GM21723 (cell line): ENCODE results near the gene TMEM233.
"Not testable (repeated sequence)": the region's sequence is repeated elsewhere in the genome, so short reads cannot be mapped to it uniquely, and the experiment has no call there.

Experiments used
- ATAC-seq: cut with Tn5 transposase; IDR thresholded peaks from one replicate; pipeline ENCODE4 v1.9.1; 2021; ENCODE audit warnings: mild to moderate bottlenecking, moderate library complexity; ENCODE audit not compliant: unreplicated experiment

Gene TMEM233

DNA sequence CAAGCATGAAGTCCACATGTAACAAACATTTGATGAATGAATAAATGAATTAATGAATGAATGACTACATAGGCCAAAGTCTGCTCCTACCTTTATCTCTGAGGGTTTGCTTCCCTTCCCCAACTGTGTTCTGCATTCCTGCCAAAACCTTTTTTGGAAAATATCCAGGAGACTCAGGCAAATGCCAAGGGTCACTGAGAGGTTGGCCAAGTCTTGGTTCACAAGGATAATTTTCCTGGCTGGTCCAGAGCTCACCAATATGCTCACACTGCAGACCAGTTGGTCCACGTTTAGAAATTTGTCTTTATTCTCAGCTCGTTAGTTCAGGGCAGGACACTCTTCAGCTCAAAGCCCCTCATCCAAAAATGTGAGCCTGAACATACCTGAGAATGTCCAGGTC lies 10.2 kb downstream of the TMEM233 start:
- ATAC-seq, result no peak

DNA sequence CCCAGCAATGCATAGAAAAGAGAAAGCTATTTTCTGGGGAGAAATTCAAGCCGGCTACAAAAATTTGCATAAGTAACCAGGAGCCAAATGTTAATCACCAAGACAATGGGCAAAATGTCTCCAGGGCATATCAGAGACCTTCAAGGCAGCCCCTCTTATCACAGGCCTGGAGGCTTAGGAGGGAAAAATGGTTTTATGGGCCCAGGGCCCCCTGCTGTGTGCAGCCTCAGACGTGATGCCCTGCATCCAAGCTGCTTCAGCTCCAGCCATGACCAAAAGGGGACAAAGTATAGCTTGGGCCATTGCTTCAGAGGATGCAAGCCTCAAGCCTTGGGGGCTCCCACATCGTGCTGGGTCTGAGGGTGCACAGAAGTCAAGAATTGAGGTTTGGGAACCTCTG lies 15.8 kb downstream of the TMEM233 start:
- ATAC-seq, result no peak

DNA sequence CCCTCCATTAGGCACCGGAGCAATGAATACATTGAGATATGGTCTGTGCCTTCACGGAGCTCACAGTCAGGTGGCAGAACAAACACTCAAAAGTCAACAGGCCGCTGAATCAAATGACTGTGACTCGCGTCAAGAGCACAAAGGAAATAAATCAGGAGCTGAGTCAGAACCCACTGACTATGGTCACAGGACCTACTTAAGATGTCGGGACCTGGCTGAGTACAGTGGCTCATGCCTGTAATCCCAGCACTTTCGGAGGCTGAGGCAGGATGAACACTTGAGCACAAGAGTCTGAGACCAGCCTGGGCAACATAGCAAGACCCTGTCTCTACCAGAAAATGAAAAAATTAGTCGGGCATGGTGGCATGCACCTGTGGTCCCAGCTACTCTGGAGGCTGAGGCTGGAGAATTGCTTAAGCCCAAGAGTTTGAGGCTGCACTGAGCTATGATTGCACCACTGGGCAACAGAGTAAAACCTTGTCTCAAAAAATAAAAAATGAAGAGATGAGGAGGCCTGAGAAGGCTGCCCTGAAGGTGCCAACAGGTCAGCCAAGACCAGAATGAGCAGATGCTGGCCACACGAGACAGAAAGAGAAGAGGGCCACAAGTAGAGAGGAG lies 19.9 kb downstream of the TMEM233 start:
- no peak for ATAC-seq

DNA sequence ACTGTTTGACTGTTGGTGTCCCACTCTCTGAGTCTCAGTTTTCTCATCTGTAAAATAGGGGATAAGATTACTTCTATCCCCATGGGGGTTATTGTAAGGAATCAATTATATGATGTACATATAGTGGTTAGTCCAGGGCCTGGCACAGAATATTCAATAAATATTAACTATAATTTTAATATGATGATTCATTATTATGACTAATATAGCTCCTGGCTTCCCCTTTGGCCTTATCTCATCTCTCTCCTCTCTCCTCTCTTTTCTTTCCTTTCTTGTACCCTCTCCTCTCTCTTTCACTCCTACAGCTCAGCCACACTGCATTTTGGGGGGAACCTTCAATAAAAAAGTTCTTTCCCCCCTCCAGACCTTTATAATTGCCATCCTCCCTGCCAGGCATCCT lies 21.1 kb downstream of the TMEM233 start:
- no peak for ATAC-seq

DNA sequence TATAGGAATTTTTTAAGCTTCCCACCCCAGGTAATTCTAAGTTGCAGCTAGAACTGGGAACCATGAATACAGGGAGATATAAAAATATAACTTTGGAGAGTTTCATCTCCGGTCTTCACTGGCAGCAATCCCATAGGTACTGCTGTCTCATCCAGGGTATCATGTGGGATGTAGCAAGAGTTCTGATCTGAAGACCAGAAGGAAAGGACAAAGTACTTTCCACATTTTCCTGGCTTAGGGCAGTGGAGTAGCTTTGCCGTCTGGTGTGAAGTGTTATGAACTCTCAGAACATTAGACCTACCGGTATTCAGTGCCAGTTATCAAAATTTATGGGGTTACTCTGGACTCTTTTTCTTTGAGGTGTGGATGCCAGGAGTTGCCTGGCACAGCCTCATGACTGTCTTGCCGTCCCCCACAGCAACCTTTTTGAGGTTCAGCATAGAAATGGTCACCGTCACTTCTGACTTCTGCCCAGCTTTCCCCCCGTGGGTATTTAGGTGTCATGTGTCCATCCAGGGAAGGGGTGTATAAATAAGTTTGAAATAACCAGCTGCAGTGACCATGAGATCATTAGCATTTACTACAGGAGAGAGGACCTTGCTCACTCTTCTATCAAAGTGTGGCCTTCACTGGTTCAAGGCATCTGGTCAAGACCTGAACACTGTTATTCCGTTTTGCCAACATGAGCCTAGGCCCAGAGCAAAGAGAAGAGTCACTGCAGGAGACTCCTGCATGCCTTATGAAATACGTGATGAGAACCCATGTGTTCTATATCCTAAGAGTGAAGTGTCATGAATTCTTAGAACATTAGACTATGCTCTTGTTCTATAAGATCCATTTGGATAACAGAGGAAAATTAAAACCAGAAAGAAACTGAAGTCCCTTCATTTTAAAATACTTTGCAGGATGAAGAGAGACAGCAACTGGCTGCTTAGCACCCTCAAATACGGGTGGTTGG lies 22.2 kb downstream of the TMEM233 start:
- no peak for ATAC-seq

DNA sequence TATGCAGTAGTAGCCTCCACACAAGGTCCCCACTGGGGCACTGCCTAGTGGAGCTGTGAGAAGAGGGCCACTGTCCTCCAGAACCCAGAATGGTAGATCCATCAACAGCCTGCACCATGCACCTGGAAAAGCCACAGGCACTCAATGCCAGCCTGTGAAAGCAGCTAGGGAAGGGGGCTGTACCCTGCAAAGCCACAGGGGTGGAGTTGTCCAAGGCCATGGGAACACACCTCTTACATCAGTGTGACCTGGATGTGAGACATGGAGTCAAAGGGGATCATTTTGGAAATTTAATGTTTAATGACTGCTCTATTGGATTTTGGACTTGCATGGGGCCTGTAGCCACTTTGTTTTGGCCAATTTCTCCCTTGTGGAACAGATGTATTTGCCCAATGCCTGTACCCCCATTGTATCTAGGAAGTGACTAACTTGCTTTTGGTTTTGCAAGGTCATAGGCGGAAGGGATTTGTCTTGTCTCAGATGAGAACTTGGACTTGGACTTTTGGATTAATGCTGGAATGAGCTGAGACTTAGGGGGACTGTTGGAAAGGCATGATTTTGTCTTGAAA lies 24.8 kb downstream of the TMEM233 start:
- ATAC-seq, result not testable (repeated sequence)

DNA sequence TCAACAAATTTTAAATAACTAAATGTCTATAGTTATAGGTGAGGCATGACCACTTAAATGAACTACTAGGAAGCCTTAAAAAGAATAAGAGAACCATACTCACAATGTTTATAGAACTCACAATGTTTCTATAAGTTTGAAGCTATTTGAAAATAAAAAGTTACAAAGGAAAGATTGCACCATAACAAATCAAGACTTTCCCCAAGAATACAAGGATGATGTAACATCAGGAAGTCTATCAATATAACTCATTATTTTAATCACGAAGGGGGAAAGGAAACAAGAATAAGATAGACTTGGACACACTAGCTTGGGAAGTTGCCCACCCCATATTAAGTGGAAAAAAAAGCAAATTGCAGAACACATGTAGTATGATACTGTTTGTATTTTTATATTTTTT lies 26.9 kb downstream of the TMEM233 start:
- ATAC-seq, result no peak

DNA sequence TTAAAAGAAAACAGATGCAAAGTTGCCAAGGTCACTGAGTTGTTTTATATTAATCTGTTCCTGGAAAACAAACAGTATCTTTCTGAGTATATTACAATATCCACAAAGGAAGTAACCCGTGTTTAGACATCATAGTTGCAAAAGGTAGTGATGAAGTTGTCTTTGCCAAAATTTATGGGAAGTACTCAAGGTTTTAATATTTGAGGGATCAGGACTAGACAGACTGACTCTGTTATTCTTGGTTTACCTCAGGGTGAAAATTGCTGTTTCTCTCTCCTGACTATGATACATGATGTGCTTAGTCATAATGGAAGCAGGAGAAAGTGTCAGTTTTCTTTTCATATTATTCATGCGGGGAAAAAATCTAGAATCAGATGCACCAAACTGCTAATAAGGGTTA lies 28.3 kb downstream of the TMEM233 start:
- no peak for ATAC-seq

DNA sequence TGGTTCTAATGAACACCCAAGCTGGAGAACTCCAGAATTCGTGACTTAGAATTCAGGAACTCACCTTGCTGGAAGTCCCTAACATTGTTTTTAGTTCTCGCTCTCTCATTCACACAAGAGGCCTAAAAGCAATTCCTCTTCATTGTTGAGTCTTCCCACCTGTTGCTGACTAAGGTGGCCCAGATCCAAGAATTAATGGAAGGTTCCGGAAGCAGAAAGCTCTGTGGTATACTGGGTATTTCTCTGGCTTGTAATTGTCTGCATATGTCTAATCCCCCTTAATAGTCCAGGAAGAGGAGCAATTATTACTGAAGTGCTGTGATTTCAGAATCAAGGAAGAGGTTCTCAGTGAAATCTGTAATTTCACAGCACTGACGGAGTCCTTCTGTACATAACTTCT lies 31.4 kb downstream of the TMEM233 start:
- ATAC-seq, result no peak

DNA sequence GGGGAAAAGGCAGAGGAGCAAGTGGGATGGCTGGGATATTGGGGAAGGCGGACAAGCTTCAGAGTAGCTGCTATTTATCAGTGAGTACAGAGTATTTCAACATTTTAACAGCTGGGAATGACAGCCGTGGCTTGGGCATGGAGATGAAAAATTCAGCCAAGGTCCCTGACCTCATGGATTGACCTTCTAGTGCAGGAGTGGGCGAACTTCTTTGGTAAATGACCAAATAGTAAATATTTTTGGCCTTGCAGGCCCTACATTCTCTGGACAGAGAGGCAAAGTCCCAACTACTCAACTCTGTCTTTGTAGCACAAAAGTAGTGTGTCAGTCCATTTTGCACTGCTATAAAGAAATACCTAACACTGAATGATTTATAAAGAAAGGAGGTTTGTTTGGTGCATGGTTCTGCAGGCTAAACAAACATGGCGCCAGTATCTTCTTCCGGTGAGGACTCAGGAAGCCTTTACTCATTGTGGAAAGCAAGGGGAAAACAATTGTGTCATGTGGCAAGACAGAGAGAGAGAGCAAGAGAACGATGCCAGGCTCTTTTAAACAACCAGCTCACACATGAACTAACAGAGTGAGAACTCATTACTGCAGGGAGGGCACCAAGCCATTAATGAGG lies 33.6 kb downstream of the TMEM233 start:
- no peak for ATAC-seq

DNA sequence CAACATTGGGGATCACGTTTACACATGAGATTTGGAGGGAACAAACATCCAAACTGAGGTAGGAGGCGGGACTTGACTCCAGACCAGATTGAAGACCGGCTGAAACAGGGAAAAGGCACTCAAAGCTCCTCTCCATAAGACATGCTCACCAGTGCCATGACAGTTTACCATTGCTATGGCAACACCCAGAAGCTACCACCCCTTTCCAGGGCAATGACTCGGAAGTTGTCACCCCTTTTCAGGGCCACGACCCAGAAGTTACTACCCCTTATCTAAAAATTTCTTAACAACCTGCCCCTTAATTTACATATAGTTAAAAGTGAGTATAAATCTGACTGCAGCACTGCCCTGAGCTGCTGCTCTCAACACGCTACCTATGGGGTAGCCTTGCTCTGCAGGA lies 34.1 kb downstream of the TMEM233 start:
- ATAC-seq, result no peak

DNA sequence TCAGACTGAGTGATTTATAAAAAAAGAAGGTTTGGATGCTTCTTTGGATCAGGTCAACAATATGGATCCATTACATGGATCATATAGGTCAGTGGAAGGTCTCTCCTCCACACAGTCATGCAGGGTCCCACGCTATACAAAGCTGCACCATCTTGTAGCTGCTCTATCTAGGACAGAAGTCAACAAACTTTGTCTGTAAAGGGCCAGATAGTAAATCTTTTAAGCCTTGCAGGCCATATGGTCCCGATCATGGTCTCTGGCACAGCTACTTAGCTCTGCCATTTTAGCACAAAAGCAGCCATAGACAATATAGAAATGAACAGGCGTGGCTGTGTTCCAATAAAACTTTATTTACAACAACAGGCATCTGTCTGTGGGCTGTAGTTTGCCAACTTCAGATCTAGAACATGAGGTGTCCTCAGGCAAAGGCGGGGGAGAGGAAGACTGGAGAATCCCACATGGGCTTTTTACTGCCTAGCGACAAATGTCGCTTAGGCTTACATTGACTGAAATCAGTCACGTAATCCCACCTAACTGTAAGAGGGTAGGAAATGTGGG lies 36.7 kb downstream of the TMEM233 start:
- no peak for ATAC-seq

DNA sequence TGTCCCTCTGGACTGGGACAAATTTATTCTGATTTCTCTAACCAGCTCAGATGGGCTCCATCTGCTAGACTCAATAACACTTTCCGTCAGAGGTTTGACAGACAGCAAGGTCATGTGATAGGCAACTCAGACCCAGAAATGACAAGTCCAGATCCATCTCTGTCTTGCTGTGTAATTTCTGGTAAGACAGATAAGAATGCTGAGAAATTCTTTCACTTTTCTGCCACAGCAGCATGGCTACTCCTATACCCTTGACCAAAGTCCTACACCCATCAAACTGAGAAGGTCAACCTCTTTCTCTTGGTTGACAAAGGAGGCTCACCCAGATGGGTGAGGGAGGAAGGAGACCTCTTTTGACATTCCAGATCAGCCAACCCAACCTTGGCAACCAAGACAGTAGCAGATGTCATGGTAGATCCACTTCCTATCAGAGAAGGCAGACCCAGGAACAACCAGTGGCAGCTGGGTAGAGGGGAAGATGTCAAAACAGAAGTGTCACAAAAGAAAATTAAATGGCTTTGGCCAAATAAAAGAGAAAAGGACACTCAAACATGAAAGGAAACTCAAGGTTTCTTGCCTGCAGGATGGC lies 37.5 kb downstream of the TMEM233 start:
- no peak for ATAC-seq

DNA sequence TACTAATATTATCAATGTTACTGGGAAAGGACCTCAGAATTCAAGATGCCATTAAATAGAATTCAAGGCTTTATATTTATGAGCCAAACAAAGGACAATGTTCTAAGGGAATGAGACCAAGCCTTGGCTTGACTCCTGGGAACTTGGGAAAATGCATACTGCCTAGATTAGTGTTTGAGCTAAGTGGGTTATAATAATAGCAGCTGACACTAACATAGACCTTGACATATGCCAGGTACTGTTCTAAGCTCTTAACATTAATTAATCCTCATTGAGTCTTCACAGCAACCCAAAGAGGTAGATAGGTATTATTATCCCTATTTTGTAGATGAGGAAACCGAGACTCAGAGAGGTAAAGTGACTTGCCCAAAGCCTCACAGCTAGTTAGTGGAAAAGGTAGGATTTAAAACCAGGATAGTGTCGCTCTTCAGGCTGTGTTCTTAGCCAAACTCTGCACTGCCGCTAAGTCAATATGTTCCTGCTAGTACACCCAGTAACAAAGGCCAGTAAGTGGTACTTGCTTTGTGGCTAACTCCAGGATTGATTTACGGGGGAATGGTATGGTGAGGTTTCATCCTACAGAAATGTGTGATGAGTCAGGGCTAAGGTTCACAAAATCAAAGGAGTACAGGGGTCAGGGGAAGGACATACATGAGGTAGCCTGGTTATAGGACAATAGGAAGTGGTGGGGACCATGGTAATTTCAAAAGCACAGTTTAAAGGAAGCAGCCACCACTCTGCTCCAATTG lies 38.5 kb downstream of the TMEM233 start:
- ATAC-seq, result no peak

DNA sequence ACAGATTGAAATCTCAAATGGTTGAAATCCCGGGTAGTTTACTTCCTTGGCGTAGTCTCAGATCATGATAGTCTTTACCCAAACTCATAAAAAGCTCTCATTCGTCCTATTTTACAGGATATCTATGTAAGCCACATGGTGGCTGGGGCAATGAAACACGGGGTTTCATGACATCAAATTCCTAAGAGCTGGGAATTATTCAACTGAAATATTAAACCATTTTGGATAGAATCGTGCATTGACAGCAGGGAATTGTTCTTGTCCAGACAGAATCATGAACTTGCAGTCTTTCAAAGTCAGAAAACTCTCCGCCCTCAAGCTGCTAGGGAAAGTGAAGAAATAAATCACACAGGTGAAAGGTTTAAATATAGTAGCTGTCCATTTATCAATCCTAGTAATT lies 41.2 kb downstream of the TMEM233 start:
- ATAC-seq, result no peak

DNA sequence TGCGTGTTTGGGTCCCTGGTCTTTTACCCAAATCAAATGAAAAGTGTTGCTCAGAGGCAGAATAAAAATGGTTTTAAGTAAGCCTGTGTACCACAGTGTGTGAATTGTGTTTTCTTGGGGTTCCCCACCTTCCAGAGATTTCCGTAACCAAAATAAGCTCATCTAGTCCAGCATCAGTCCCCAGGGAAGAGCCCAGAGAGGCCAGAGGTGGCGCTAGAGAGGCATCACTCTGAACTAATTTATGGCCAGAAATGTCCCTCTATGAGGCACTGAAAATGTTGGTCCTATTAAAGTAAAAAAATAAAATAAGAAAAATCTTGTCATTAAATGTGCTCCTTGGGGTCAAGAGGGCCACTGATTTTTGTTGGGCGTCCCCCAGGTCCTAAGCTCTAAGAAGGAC lies 49.4 kb downstream of the TMEM233 start:
- no peak for ATAC-seq

DNA sequence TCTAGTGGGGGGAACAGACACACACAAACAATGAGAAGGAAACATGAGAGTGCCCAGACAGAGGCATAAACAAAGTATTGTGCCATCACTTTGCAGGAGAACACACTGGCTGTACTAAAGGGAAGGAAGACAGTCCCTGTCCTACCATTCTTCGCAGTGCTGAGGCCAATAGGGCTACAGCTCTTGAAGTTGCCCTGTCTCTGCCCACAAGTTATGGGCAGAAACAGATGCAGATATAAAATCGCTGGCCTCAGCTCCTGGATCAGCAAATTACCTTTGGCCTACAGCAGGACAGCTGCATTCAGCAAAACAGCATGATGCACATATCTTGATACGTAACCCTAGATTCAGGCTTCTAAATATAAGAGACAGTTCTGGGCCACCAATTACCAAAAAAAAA lies 51.4 kb downstream of the TMEM233 start:
- no peak for ATAC-seq

DNA sequence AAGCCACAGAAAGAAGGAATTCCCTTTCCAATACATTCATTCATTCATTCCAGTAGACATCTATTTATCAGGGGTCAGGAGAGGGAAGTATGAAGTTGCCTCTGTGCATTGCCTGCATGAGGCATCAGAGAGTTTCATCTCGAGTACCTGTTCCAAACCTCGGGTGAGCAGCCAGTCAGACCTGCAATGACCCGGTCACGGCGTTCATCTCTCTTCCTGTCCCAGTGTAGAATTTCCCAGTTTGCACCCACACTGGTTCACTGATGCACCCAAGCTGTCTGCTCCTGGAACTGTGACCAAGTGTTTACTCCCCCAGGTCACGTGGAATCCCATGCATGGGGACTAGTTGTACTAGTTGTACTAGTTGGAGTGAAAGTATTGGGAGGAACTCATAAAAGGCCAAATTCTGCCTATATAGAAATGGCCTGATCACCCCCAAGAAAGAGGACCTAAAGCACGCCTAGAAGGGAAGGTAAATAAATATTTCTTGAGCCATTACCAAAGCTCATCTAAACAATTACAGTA lies 52.0 kb downstream of the TMEM233 start:
- no peak for ATAC-seq

DNA sequence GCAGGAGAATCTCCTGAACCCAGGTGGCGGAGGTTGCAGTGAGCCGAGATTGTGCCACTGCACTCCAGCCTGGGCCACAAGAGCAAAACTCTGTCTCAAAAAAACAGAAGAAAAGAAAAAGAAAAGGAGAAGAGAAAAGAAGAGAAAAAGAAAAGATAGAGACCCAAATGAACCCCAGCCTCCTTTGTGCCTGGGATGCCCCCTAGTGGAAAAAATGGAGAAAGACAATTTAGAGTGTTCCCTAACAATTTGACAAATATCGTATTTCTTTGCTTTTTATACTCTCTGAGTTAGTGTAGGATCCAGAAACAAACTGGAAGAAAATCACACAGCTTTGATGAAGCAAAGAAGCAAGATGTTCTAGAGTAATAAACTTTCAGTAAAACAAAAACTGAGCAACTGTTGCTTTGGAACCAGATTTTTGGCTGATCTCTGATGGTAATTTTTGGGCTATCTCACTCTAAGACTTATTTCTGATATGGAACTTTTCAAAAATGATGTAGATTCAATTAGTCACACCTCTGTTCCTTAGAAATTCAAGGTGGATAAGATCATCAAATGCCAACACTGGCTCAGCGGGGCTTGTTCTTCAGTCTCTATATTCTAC lies 55.7 kb downstream of the TMEM233 start:
- ATAC-seq, result no peak

DNA sequence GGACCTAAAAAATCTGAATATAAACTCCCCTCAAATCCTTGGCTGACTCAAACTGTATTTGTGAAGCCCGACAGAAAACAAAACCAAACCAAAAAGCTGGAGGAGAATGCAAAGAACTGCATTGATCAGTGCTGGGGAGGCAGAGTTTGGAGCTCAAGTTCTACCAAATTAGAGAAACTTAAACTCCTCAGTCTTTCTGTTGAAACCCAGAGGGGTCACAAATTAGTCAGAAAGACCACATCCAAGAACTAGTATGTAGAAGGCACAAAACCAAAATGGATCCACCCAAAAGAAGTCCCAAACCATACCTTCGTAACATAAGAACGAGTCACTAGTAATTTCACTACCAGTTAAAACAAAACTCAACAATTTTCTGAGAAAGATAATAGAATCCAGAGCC lies 59.1 kb downstream of the TMEM233 start:
- ATAC-seq, result no peak
